BLaER1 treated with 17β-estradiol and CSF1 and Interleukin-3, amounts not matched to agents 10 nM and 100 nM (cell line): ENCODE measurements around the gene PRPF19.

Experiments
- H3K27ac ChIP-seq, 11 experiments: shearing (Covaris generic); formaldehyde crosslinking; 2 replicates each; pipeline ENCODE4 v1.8.1; 2022
- H3K27me3 ChIP-seq, 11 experiments: shearing (Covaris generic); formaldehyde crosslinking; 2 replicates each; pipeline ENCODE4 v1.8.1; 2022
- H3K36me3 ChIP-seq, 11 experiments: shearing (Covaris generic); formaldehyde crosslinking; 2 replicates each; pipeline ENCODE4 v1.8.1; 2022
- H3K4me1 ChIP-seq, 10 experiments: shearing (Covaris generic); formaldehyde crosslinking; 2 replicates each; pipeline ENCODE4 v1.8.1; 2022
- H3K4me2 ChIP-seq, 11 experiments: shearing (Covaris generic); formaldehyde crosslinking; 2 replicates each; pipeline ENCODE4 v1.8.1; 2022
- H3K4me3 ChIP-seq, 10 experiments: shearing (Covaris generic); formaldehyde crosslinking; 2 replicates each; pipeline ENCODE4 v1.8.1; 2022
- H3K9ac ChIP-seq, 11 experiments: shearing (Covaris generic); formaldehyde crosslinking; 2 replicates each; pipeline ENCODE4 v1.8.1; 2022
- H3K9me3 ChIP-seq, 11 experiments: shearing (Covaris generic); formaldehyde crosslinking; replicated peaks in 1 of 11; 2 replicates each; pipeline ENCODE4 v1.8.1; 2022
- H4K20me1 ChIP-seq, 11 experiments: shearing (Covaris generic); formaldehyde crosslinking; 2 replicates each; pipeline ENCODE4 v1.8.1; 2022
- Cebpa-rat ChIP-seq, 11 experiments: shearing (Covaris generic); IDR thresholded peaks; 2 replicates each; pipeline ENCODE4 v1.8.1; 2022

PRPF19 gene

DNA sequence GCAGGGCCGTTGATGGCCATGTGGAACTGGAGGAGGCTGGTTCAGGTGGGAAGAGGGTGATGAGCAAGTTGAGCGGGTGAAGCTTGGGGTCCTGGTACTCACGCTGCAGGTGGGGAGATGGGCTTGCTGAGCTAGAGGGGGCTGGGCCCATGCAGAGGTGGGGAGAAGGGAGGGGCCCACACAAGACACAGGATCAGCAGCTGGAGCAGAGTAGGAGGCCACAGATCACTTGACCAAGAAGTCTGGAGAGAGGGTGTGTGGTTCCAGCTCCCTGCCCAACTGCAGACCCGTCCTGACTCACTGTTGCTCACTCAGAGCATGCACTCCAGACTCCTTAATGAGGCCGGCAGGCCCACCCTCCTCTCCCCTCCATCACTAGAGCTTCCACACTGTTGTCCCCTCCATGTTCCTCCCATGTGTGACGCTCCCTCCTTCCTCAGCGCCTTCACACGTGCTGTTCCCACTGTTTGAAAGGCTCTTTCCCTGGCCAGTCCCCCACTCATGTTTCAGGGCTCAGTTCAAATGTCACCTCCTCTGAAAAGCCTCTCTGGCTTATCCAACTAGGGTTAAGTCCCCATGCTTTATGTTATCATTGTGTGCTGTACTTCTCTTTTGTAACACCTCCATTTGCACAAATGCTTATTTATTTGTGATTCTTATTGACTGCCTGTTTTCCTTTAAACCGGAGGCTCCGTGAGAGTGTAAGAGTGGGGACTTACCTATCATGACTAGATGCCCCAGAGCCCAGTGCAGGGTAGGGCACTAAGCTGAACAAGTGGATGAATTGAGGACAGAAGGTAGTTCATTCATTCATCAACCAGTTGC, 62.1 kb downstream of the PRPF19 start:
- no peak for TF ChIP-seq Cebpa-rat (IDR thresholded peaks at IDR 0.05)
- Histone ChIP-seq H3K27ac (peak overlapping the region in 7 of 11 experiments; percentile 13 to 92 (median 87); a peak in 9 of 22 replicates), H3K4me3 (peak overlapping the region; percentile 66 to 98 (median 94)), H3K4me1 (peaks cover 57 to 69% (median 64%) of the 10 kb centered on the region in 10 experiments), H3K9me3 (no peaks in the 10 kb centered on the region), H4K20me1 (peaks cover 0 to 71% (median 56%) of the 10 kb centered on the region in 11 experiments; a peak in 19 of 22 replicates), H3K27me3 (no peaks in the 10 kb centered on the region), H3K9ac (peak overlapping the region; percentile 73 to 95 (median 87); a peak in 21 of 22 replicates), H3K36me3 (peaks cover 4 to 52% (median 32%) of the 10 kb centered on the region in 11 experiments; a peak in 21 of 22 replicates), H3K4me2 (peak overlapping the region; percentile 88 to 100 (median 98))

DNA sequence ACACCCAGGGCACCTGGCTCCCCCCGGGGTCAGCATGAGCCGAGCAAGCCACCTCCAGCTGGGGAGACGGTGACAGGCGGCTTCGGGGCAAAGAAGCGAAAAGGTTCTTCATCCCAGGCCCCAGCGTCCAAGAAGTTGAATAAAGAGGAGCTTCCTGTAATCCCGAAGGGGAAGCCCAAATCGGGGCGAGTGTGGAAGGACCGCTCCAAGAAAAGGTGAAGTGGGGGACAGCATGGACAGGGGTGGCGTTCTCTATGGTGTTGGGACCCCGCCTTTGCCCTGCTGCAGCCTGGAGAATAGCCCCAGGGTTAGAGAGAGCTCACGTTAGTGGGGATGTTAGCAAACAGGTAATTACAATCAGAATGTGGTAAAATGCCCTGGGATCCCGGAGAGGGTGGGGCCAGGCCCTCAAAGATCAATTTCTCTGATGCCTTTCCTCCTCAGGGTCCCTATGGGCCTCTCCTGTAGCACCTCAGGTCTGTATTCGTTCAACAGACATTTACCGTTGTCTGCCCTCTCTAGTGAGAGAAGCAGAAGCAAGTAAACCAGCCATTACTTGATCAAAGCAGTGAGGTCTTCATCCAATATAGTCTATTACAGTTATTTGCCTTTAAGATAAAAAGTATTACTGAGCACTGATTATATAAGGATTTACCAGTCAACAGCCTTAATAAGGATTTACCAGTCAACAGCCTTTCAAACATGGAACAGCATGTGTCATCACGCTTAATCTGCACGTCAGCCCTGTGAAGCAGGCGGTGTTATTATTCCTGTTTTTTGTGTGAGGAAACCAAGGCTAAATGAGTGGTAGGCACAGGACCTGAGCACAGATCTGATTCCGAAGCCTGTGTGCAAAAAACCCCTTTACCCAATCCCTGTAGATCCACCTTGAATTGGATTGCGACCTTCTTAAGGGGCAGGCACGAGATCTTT, 63.5 kb downstream of the PRPF19 start:
- Histone ChIP-seq H4K20me1 (peaks cover 0 to 57% (median 43%) of the 10 kb centered on the region in 11 experiments; a peak in 19 of 22 replicates), H3K9me3 (no peaks in the 10 kb centered on the region), H3K4me2 (peak overlapping the region; percentile 88 to 100 (median 98)), H3K4me3 (peak overlapping the region; percentile 66 to 98 (median 94)), H3K27ac (peak overlapping the region; percentile 25 to 92 (median 82); a peak in 21 of 22 replicates), H3K9ac (peak overlapping the region; percentile 73 to 95 (median 87)), H3K36me3 (peaks cover 0 to 39% (median 19%) of the 10 kb centered on the region in 11 experiments; a peak in 18 of 22 replicates), H3K27me3 (no peaks in the 10 kb centered on the region), H3K4me1 (peaks cover 44 to 56% (median 51%) of the 10 kb centered on the region in 10 experiments)
- no peak for TF ChIP-seq Cebpa-rat (IDR thresholded peaks at IDR 0.05)

DNA sequence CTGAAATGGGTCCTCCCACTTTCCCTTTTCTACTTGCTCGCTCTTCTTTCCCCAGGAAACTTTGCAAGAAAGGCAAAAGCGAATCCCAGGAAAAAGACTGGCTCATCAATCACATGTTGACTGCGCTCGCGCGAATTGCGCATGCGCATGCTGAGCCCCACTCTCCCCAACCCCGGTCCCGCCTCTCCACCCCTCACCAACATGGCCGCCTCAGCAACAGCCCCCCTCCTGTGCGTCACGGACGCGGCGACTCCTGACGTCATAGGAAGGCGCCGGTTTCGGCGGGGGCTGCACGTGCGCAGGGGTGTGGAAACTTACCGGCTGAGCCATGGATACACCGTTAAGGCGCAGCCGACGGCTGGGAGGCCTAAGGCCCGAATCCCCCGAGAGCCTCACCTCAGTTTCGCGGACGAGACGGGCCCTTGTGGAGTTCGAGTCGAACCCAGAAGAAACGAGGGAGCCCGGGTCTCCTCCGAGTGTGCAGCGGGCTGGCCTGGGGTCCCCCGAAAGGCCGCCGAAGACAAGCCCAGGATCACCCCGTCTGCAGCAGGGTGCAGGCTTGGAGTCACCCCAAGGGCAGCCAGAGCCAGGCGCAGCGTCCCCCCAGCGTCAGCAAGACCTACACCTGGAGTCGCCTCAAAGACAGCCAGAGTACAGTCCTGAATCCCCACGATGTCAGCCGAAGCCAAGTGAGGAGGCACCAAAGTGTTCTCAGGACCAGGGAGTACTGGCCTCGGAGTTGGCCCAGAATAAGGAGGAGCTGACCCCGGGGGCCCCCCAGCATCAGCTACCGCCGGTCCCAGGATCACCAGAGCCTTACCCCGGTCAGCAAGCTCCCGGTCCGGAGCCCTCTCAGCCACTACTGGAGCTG, 64.4 kb downstream of the PRPF19 start, which contains the start of gene CCDC86:
Gene CCDC86 (plus strand): TSS at position 317 of the 871 bp plus-strand sequence. CDS start 12 bp downstream, at position 329.
- Histone ChIP-seq H4K20me1 (peaks cover 0 to 48% (median 35%) of the 10 kb centered on the region in 11 experiments; a peak in 19 of 22 replicates), H3K9ac (peak within 1 kb of the TSS; percentile 73 to 95 (median 87)), H3K4me3 (peak within 1 kb of the TSS; percentile 66 to 98 (median 94)), H3K36me3 (peaks cover 0 to 30% (median 10%) of the 10 kb centered on the region in 11 experiments; a peak in 11 of 22 replicates), H3K9me3 (no peaks in the 10 kb centered on the region), H3K27me3 (no peaks in the 10 kb centered on the region), H3K4me2 (peak within 1 kb of the TSS; percentile 88 to 100 (median 98)), H3K27ac (peak within 1 kb of the TSS; percentile 25 to 92 (median 82); a peak in 21 of 22 replicates), H3K4me1 (peaks cover 38 to 47% (median 42%) of the 10 kb centered on the region in 10 experiments)
- TF ChIP-seq Cebpa-rat (IDR thresholded peaks at IDR 0.05), result no peak
